RPMI7951 (cell line): ENCODE measurements around the gene ASIC2. TPM values are rescaled to one million over a fixed set of nuclear protein-coding genes. Genes with fewer than 3 reads are reported as not detected.

Source experiments
- DNase-seq: peaks from one replicate; pipeline ENCODE4 v3.0.0-alpha.2; 2012; ENCODE audit warnings: low read depth
- total RNA-seq: library from RNA; depleted of rRNA; stranded (reverse); fragments of >200 nt; shearing (Covaris generic); gene quantifications from 2 replicates; pipeline ENCODE4 v1.2.3, GENCODE V29; 2014

Gene ASIC2
- total RNA-seq, 1 experiment from 2014 or later: not detected

- no peak for DNase-seq
These were observed 49.4 kb downstream of the ASIC2 start for GRCh38 chr17:33243732-33244131.

- no peak for DNase-seq
These were observed 50.5 kb downstream of the ASIC2 start for GRCh38 chr17:33242375-33243124.

GRCh38 chr17:33241390-33241789 is 51.7 kb downstream of the ASIC2 start:
- DNase-seq: no peak

GRCh38 chr17:33240362-33240761 is 52.7 kb downstream of the ASIC2 start:
- no peak for DNase-seq

- no peak for DNase-seq
These were observed 53.4 kb downstream of the ASIC2 start for GRCh38 chr17:33239702-33240101.

GRCh38 chr17:33234930-33235685 is 58.0 kb downstream of the ASIC2 start:
- DNase-seq: peak; percentile 84

- no peak for DNase-seq
These were observed 58.9 kb downstream of the ASIC2 start for GRCh38 chr17:33234233-33234632.

GRCh38 chr17:33233811-33234177 is 59.3 kb downstream of the ASIC2 start:
- DNase-seq: peak; percentile 44

- no peak for DNase-seq
These were observed 63.6 kb downstream of the ASIC2 start for GRCh38 chr17:33229499-33229898.

- no peak for DNase-seq
These were observed 64.1 kb downstream of the ASIC2 start for GRCh38 chr17:33229028-33229427.

- DNase-seq: no peak
These were observed 64.5 kb downstream of the ASIC2 start for GRCh38 chr17:33228548-33228947.

GRCh38 chr17:33227911-33228310 is 65.2 kb downstream of the ASIC2 start:
- DNase-seq: no peak

- no peak for DNase-seq
These were observed 67.1 kb downstream of the ASIC2 start for GRCh38 chr17:33225994-33226393.

- DNase-seq: no peak
These were observed 67.6 kb downstream of the ASIC2 start for GRCh38 chr17:33225509-33225908.

- DNase-seq: no peak
These were observed 73.1 kb downstream of the ASIC2 start for GRCh38 chr17:33220036-33220435.

- no peak for DNase-seq
These were observed 74.1 kb downstream of the ASIC2 start for GRCh38 chr17:33218698-33219601.

GRCh38 chr17:33217891-33218290 is 75.2 kb downstream of the ASIC2 start:
- no peak for DNase-seq

- no peak for DNase-seq
These were observed 78.1 kb downstream of the ASIC2 start for GRCh38 chr17:33214996-33215395.

GRCh38 chr17:33210285-33210684 is 82.8 kb downstream of the ASIC2 start:
- no peak for DNase-seq

GRCh38 chr17:33209671-33210070 is 83.4 kb downstream of the ASIC2 start:
- no peak for DNase-seq

- DNase-seq: no peak
These were observed 85.9 kb downstream of the ASIC2 start for GRCh38 chr17:33207231-33207630.

- DNase-seq: no peak
These were observed 87.5 kb downstream of the ASIC2 start for GRCh38 chr17:33205552-33205951.
